GM19397 (cell line): Measurements from ENCODE around the gene CCDC102A.
A peak's percentile ranks its signal among the peaks of the same experiment; 100 is the strongest.
"Not testable (repeated sequence)": the region's sequence is repeated elsewhere in the genome, so short reads cannot be mapped to it uniquely, and the experiment has no call there.

ENCODE experiments used
- ATAC-seq: cut with Tn5 transposase; IDR thresholded peaks from one replicate; pipeline ENCODE4 v1.9.1; 2021; ENCODE audit warnings: mild to moderate bottlenecking, moderate library complexity; ENCODE audit not compliant: unreplicated experiment

Gene CCDC102A

DNA sequence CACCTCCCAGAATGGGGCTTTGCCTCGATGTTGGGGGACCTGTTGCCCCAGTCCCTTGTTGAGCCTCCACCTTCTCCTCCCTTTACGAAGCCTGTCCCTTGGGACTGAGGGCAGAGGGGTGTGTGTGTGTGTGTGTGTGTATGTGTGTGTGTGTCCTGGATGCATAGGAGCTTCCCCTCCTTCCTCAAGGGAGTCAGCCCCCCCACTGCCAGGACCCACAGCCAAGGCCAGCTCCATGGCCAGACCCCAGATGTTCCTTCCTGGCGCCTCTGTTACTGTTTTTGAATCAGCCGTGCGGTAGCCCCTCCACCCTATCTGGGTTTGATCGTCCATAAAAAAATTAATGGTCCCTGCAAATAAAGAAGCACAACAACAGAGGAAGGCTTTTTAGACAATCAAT is 32.4 kb downstream of the CCDC102A start:
- ATAC-seq: no peak

DNA sequence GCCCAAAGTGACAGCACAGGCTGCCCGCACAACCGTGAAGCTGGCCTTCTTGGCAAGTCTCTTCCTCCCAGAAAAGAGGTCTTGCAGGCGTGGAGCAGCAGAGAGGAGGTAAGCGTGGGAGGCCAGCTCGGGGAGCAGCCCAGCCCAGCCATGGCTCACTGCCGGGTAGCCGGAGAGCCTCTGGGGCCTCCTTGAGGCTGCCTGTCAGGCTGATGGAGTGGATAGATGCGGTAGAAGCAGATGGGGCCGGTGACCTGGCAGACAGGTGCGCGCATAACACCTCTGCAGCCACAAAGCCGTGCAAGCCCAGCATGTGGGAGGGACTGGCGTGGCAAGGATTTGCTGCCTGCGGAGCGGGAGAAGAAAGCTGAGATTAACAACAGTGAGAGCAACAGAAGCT is 33.0 kb downstream of the CCDC102A start:
- no peak for ATAC-seq

DNA sequence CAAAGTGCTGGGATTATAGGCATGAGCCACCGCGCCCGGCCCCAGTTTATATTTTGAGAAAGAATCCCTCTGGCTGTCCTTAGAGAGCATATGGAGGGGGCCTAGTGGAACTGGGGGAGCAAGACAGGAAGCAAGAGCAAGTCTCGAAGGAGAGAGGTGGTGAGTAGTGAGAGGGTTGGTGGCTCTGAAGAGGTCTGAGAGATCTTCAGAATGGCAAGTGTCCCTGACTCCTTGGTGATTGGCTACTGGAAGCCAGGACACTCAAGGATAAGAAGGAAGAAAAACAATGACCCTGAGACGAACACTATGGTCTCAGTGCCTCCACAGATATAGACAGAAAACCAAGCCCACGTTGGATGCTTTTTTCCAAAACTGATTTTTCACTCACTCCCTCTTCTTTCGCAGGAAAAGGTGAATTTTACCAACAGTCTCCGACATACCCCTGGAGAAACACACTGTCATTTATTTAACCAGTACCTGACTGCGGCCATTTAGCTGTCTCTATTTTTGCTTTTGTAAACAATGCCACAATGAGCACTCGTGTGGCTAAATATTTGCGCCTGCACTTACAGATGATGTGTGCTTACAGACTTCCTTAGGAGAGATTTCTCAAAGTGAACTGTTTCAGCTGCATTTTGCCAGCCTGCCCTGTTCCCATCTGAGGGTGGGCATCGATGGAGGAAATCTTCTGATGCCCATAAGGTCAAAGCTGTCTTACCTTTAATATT is 34.2 kb downstream of the CCDC102A start:
- no peak for ATAC-seq

DNA sequence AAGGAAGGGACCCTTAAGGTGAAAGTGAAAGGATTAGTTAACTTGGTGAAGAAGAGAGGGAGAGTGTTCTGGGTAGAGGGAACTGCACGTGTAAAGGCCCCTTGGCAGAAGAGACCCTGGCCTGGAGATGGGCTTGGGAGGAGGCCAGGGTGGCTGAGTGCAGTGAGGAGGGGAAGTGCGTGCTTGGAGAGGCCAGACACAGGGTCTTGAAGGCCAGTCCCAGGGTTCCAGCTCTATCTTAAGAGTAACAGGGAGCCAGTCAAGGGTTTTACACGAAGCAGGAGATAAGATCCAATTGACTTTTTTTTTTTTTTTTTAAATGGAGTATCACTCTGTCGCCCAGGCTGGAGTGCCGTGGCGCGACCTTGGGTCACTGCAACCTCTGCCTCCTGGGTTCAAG is 34.9 kb downstream of the CCDC102A start:
- ATAC-seq: no peak

DNA sequence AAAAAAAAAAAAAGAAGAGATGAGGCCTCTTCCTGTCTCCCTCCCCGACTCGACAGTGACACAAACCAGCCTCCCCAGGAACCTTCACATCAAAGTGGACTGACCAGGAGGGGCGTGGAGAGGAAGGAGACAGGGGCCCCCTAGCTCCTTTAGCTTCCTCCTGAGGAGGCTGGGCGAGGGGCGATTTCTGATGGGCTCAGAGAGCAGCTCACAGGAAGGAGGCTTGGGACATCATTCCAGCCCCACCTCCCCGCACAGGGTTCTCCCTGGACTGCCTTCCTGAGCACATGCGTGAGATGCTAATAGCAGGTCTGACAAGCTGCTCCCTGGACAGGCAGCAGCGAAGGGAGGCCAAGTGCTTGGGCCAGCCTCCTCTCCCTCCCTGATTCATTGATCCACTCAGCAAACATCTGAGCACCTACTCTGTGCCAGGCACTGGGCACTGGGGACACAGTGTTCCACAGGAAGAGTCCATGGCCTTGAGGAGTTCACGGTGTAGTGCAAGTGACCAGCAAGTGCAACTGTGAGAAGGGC is 35.7 kb downstream of the CCDC102A start:
- ATAC-seq: no peak

DNA sequence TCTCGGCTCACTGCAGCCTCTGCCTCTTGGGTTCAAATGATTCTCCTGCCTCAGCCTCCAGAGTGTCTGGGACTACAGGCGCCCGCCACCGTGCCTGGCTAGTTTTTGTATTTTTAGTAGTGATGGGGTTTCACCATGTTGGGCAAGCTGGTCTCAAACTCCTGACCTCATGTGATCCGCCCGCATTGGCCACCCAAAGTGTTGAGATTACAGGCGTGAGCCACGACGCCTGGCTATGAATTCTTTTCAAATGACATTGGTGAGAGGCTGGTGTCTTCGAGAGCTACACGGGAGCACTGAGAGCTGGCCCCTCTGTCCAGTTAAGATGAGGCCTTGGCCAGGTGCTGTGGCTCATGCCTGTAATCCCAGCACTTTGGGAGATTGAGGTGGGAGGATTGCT is 36.4 kb downstream of the CCDC102A start:
- not testable (repeated sequence) for ATAC-seq

DNA sequence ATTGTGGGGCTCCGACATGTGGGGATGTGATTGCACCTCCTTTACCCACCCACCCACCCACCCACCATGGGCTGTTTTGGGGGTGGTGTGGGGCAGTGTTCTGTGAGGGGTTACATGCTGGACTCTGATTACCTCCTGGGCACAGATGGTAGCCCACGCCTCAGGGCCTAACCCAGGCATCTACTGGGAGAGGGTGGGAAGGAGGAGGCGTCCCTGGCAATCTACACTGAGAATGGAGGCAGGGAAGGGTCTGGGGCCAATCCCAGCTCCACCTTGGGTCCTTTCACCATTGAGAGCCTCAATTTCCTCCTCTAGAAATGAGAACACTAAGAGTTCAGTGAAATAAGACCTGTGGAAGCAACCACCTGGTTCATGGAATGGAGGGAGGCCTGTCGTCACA is 38.3 kb downstream of the CCDC102A start:
- ATAC-seq: no peak

DNA sequence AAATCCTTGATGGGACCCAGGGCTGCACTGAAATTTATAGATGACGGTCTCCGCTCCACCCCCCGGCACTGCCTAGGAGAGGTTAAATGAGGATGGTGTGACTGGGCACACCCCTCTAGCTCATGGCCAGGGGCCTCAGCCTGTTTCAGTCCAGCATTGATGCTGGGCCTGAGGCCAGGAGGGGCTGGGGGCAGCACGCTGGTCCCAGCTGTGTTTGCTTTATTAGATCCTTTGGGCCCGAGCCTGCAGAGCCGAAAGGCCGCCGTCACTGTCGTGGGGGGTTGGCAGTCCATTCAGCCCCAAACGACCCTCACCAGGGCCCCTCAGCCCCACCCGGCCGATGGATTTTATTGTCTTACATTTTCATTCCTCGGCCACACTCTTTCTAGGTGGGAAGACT is 39.2 kb downstream of the CCDC102A start:
- ATAC-seq: no peak

DNA sequence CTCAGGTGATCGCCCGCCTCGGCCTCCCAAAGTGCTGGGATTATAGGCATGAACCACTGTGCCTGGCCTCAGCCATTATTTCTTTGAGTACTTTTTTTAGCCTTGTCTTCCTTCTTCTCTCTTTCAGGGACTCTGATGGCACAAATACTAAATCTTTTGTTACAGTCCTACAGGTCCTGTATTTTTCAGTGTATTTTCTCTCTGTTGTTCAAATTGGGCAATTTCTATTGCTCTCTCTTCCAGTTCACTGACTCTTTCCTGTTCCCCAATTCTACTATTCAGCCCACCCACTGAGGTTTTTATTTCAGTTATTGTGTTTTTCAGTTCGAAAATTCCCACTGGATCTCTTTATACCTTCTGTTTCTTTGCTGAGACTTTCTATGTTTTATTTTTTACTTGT is 42.6 kb downstream of the CCDC102A start:
- ATAC-seq: no peak

DNA sequence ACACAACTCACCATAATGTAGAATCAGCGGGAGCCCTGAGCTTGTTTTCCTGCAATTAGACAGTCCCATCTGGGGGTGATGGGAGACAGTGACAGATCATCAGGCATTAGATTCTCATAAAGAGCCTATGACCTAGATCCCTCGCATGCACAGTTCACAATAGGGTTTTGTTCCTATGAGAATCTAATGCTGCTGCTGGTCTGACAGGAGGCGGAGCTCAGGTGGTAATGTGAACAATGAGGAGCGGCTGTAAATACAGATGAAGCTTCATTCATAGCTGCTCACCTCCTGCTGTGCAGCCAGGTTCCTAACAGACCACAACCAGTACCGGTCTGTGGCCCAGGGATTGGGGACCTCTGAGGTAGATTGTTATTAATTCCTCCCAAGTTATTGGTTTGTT is 47.1 kb downstream of the CCDC102A start:
- ATAC-seq: no peak

DNA sequence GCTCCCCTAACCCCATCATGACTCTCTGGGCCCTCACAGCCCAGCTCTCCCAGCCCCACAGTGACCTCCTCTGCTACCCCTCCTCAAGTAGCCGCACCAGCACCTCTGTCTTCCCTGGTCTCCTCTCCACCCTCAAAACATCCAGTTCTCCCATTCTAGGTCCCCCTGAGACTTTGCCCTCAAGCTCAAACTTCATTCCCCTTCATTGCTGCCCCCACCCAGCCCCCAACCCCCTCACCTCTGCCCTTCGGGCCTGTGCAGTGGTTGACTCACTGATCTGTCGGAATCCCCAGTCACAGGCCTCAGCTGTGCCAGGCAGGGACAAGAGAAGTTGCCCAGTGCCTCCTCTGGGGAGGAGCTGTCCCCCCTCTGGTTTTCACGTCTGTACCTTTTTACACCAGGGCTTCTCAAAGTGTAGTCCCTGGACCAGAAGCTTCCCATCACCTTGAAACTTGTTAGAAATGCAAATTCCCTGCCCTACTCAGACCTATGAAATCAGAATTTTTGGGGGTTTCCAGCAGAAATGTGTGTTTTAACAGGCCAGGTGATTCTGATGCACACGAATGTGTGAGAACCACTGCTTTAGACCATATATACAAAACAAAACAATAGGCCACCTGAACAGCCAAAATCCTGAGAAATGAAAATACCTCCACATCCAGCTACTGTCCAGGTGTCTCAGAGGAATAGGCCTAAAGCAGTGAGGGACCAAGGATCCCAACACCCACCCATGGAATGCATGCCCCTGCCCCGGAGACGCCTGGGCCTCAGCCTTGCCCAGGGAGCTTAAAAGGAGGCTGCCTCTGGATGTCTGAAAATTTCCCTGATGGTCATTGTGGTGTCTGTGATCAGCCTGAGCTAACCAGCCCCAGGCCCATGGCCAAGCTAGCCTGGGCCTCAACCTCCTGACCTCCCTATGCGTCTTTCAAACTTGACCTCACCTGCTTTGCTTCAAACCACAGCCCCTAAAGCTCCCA is 49.2 kb downstream of the CCDC102A start:
- no peak for ATAC-seq

DNA sequence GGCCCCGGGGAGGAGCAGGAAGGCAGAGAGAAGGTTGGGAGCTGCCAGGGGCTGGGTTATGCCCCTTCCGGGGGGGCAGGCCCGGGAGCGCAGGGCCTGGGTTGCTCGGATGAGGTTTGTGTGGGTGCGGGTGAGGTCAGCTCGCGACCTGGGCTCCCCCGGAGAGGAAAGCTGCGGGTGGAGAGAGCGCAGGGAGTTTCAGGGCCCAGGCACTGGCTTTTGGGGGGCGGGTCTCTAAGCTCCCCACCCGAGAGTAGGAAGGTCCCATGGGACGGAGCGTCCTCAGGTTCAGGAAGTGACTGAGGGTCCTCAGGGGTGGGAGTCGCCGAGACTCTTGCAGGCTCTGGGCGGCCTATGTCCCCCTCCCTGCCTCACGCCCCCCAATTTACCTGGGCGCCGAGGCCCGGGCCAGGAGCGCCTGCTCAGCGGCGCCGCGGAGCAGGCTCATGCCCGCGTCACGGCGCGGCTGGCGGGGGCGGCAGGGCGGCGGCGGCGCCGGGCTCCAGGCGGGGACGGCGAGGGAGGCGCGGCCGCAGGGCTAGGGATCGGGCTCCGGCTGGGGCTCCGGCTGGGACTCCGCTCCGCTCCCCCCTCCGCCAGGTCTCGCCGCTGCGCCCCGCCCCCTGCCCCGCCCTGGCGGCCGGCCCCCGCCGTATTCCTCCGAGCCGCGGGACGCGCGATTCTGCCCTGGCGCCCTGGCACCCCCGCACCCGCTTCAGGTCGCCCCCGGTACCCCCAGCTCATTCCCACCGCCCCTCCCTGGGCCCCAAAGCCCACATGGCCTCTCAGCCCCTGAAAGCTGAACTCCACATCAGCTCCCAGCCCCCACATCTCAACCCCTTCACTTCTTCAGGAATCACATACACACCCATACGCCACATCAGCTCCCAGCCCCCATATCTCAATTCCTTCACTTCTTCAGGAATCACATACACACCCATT is 50.2 kb downstream of the CCDC102A start, which contains the start of gene DOK4:
Gene DOK4 (minus strand): TSS at position 578 of the 942 bp plus-strand sequence. CDS start 6,986 bp downstream, outside the sequence.
- ATAC-seq: peak; percentile 95

DNA sequence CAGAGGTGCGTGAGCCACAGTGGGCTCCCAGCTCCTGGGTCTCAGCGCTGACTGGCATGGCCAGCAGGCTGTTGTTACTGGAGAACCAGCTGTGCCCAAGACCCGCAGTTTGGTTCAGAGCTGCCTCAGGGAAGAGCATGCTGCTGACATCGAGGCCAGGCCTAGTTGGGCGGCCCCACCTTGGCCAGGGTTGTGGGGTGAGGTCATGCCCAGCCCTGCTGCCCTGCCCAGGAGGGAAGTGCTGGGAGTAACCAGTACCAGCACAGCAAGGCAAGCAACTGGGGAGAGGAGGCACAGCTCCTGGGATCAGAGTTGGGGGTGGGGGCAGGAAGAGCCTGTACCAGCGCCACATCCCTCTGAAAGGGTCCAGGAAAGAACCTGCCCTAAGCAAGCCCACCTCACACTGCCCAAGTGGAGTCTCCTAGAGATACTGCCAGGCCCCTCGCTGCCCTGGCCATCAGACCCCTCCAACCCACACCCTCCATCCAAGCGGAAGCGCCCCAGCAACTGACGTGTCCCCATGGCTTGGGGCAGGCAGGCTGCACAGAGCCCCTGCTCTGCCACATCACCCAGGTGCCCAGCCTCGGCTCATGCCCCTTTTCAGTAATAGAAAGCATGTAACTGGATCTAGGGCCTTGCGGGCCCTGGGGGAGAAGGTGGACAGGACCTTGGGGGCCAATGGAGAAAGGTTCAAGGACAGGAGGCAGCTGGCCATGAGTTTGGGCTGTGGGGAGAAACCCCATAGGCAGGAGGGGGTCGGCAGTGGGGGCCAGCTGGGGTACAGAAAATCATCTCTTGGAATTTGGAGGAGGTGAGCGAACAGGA is 51.1 kb downstream of the CCDC102A start:
- no peak for ATAC-seq

DNA sequence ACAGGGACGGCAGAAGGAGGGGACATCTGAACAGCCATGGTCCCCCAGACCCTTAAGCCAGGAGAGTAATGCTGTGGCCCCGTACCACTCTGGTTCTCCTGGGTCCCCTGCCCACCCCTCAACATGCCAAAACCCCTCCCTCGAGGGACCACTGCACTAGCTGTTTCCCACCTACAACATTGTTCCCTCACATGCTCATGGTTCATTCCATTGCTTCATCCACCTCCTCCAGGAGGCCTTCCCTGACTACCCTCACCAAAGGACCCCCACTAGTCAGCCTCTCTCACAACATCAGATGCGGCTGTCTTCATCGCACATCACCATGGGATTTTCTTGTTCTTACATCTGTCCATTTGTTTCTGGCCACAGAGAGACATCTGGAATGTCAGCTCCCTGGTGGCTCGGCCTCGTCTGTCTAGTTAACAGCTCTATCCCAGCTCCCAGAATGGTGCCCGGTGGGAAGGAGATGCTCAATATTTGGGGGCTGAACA is 51.8 kb downstream of the CCDC102A start:
- ATAC-seq: no peak

DNA sequence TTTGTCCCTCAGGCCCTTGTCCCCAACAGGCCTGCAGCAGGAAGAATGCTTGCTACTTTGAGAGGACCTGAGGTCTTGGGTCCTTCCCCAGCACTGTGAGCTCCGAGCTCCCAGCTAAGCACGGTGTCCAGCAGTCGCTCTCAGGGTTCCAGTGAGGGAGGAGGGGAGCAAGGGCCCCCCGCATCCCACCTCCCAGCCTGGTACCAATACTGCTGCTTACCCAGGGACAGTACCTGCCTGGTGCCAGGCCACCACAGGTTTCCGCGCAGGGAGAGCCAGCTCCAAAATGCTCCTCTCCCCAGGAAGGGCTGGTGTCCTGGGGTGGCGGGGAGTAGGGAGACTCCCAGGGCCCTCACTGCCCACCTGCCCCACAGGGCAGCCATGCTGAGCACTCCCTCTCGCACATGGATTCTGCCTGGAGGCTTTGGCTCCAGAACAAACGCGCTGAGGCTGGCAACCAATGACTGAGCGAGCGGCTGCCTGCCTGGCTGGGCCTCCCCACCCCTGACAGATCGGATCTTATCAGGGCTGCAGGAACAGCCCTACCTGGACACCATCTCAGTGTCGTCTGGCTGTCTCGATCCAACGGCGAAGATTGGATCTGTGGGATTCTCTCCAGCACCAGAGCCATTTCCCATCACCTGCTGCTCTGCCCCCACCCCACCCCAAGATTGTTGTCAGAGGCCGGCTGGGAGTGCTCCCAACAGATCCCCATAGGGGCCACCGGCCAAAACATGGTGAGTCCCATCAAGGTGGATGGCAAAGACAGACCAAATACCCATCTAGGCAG is 52.5 kb downstream of the CCDC102A start:
- no peak for ATAC-seq

DNA sequence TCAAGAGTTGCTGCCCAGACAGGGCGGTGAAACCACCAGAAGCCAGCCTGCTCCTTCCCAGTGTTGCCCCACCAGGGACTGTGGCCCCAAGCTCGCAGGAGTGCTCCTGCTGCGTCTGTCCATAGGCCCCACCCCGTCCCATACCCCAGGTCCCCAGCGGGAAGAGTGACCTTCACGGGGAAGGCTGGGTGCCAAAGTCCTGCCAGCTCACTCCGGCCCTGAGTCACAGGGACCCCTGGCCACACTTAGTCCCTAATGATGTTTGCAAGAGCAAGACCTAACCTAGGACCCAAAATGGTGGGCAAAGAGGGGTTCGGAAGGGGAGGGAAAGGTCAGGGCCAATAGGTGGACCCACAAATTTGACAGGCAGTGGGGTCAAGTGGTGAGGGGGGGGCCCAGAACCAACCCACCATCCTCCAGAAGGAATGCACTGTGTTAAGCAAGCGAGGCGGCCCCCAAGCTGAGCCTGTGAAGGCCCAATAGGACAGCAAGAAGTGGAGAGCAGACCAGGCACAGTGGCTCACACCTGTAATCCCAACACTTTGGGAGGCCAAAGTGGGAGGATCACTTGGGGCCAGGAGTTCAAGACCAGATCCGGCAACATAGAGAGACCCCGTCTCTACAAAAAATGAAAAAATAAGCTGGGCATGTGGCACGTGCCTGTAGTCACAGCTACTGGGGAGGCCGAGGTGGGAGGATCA is 53.4 kb downstream of the CCDC102A start:
- ATAC-seq: no peak

DNA sequence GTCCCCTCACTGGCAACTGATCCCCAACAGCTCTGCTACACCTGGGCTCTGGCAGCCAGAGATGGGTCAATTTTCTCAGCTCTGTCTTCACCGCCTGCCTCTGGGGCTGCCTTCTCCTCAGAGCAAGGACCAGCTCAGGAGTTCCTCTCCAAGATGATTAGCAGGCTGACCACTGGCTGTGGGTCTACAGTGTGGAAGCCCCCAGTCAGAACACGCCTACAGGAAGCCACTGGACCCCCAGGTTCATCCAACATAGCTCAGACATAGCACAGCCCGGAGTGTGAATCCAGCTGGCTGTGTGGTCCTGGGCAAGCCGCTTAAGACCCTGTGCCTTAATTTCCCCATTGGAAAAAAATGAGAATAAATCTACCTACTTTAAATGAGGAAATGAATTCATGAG is 55.0 kb downstream of the CCDC102A start:
- no peak for ATAC-seq

DNA sequence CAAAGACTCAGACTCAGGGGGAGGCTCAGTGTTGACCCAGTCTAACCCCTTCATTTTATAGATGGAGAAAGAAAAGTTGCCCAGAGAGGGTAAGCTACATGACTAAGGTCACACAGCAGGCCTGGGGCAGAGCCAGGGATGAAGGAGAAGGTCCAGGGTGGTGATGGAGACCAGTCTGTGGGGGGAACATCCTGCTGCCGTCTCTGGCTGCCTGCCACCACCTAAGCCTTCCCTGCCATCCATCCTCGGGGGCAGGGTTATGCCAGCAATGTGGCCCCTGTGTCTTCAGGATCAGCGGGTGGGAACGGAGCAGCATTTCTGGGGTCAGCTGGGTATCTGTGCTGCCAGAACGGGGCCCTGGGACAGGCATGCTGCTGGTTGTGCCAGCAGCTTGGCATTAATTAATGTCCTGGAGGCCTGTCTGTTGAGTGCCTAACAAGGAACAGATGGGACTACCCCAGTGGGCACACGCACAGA is 55.6 kb downstream of the CCDC102A start:
- no peak for ATAC-seq
